Measurements from ENCODE around the gene TMEM43.

TMEM43 gene

GRCh38 chr3:14131134-14131533 is 6.3 kb downstream of the TMEM43 start:
- TF ChIP-seq ZFX (IDR thresholded peaks at IDR 0.05): no peak
- no peak for TF ChIP-seq CTCF (conservative IDR thresholded peaks at IDR 0.05)

GRCh38 chr3:14132120-14132519 is 7.3 kb downstream of the TMEM43 start:
- no peak overlapping the region for H3K27ac ChIP-seq
- TF ChIP-seq ZFX (IDR thresholded peaks at IDR 0.05) (no peak), CTCF (conservative IDR thresholded peaks at IDR 0.05) (no peak)

More at GRCh38 chr3:14131134-14131533, 6.3 kb downstream of the TMEM43 start:
- H3K27ac ChIP-seq: no peak overlapping the region

GRCh38 chr3:14132689-14133088 is 7.8 kb downstream of the TMEM43 start:
- TF ChIP-seq CTCF (conservative IDR thresholded peaks at IDR 0.05) (no peak), ZFX (IDR thresholded peaks at IDR 0.05) (no peak)
- H3K27ac ChIP-seq: no peak overlapping the region

GRCh38 chr3:14133188-14133800 is 8.4 kb downstream of the TMEM43 start:
- no peak overlapping the region for H3K27ac ChIP-seq
- no peak for TF ChIP-seq ZFX (IDR thresholded peaks at IDR 0.05)
- no peak for TF ChIP-seq CTCF (conservative IDR thresholded peaks at IDR 0.05)

- no peak overlapping the region for H3K27ac ChIP-seq
- no peak for TF ChIP-seq CTCF (conservative IDR thresholded peaks at IDR 0.05)
- TF ChIP-seq ZFX (IDR thresholded peaks at IDR 0.05): no peak
Observed at GRCh38 chr3:14133876-14134275, 9.0 kb downstream of the TMEM43 start.

GRCh38 chr3:14134291-14134690 is 9.4 kb downstream of the TMEM43 start:
- TF ChIP-seq CTCF (conservative IDR thresholded peaks at IDR 0.05) (no peak), ZFX (IDR thresholded peaks at IDR 0.05) (no peak)
- H3K27ac ChIP-seq: no peak overlapping the region

- TF ChIP-seq CTCF (conservative IDR thresholded peaks at IDR 0.05) (no peak), ZFX (IDR thresholded peaks at IDR 0.05) (no peak)
- no peak overlapping the region for H3K27ac ChIP-seq
Observed at GRCh38 chr3:14135581-14135980, 10.7 kb downstream of the TMEM43 start.
